ENCODE data around the gene RTN4R.

RTN4R gene

GRCh38 chr22:20194681-20195593 is 73.2 kb downstream of the RTN4R start:
- no peak for DNase-seq

GRCh38 chr22:20193761-20194494 is 74.2 kb downstream of the RTN4R start:
- no peak for DNase-seq

- DNase-seq, result no peak
These were observed 75.0 kb downstream of the RTN4R start for GRCh38 chr22:20192972-20193760.

- DNase-seq, result no peak
These were observed 75.7 kb downstream of the RTN4R start for GRCh38 chr22:20192293-20192971.

GRCh38 chr22:20191803-20192202 is 76.3 kb downstream of the RTN4R start:
- DNase-seq, result no peak

All from MV-4-11 (cell line).